Measurements from ENCODE around the gene ZNF827. TPM values are rescaled to one million over a fixed set of nuclear protein-coding genes. Genes with fewer than 3 reads are reported as not detected.

ZNF827 gene
- total RNA-seq, 1 donor from 2014 or later: 23.8 TPM

DNA sequence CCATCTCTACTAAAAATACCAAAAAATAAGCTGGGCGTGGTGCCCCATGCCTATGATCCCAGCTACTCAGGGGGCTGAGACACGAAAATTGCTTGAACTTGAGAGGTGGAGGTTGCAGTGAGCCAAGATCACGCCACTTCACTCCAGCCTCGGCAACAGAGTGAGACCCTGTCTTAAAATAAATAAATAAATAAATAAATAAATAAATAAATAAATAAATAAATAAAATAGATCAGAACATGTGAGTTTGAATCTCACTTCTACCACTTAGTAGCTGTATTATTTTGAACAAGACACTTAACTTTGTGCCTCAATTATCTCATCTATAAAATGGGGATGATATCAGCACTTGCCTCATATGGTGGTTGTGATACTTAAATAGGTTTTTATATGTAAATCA is 168.5 kb downstream of the ZNF827 start:
- H3K4me1 Mint-ChIP-seq (ENCODE audit: low read depth): no peaks in the 10 kb centered on the region
- H3K9me3 Mint-ChIP-seq (ENCODE audit: low read depth): peaks cover 8% of the 10 kb centered on the region
- no peaks in the 10 kb centered on the region for H3K27me3 Mint-ChIP-seq (ENCODE audit: low read depth)
- DNase-seq (ENCODE audit: low spot score): no peak
- peaks cover 32% of the 10 kb centered on the region for H3K36me3 Mint-ChIP-seq (ENCODE audit: low read depth)
- H3K27ac Mint-ChIP-seq (ENCODE audit: unreplicated experiment): no peak overlapping the region
- H3K4me3 Mint-ChIP-seq (ENCODE audit: unreplicated experiment): no peak overlapping the region
- TF ChIP-seq, protein P1, sequence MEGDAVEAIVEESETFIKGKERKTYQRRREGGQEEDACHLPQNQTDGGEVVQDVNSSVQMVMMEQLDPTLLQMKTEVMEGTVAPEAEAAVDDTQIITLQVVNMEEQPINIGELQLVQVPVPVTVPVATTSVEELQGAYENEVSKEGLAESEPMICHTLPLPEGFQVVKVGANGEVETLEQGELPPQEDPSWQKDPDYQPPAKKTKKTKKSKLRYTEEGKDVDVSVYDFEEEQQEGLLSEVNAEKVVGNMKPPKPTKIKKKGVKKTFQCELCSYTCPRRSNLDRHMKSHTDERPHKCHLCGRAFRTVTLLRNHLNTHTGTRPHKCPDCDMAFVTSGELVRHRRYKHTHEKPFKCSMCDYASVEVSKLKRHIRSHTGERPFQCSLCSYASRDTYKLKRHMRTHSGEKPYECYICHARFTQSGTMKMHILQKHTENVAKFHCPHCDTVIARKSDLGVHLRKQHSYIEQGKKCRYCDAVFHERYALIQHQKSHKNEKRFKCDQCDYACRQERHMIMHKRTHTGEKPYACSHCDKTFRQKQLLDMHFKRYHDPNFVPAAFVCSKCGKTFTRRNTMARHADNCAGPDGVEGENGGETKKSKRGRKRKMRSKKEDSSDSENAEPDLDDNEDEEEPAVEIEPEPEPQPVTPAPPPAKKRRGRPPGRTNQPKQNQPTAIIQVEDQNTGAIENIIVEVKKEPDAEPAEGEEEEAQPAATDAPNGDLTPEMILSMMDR (IDR thresholded peaks at IDR 0.05): no peak

DNA sequence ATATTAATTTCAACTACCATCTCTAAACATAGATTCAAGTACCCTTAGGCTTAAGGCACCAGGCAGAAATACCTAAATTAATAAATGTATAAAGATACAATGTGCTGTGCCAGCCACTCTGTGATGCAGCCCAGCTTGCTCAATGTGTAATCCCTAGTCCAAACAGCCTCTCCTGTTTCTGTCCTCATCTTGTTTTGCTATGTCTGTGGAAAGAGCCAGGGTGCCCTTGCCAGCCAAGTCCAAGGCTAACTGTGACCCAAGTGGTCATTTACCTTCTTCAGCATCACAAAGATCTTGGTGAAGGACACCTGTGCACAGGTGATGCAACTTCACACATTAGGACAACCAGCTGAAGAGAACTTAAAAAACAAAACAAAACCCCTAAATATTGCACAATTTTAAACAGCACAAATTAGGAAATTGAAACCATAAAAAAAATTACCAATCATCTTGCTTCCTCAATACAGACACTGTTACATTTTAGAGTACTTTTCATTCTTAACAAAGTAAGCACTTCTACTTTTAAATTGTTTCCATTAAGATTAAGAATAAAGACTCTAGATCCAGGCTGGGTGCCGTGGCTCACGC is 169.1 kb downstream of the ZNF827 start:
- Mint-ChIP-seq H3K36me3 (ENCODE audit: low read depth) (peaks cover 38% of the 10 kb centered on the region), H3K9me3 (ENCODE audit: low read depth) (peaks cover 8% of the 10 kb centered on the region), H3K27me3 (ENCODE audit: low read depth) (no peaks in the 10 kb centered on the region), H3K27ac (ENCODE audit: unreplicated experiment) (no peak overlapping the region), H3K4me3 (ENCODE audit: unreplicated experiment) (no peak overlapping the region), H3K4me1 (ENCODE audit: low read depth) (no peaks in the 10 kb centered on the region)
- TF ChIP-seq, protein P1 (IDR thresholded peaks at IDR 0.05): no peak
- DNase-seq (ENCODE audit: low spot score): no peak

DNA sequence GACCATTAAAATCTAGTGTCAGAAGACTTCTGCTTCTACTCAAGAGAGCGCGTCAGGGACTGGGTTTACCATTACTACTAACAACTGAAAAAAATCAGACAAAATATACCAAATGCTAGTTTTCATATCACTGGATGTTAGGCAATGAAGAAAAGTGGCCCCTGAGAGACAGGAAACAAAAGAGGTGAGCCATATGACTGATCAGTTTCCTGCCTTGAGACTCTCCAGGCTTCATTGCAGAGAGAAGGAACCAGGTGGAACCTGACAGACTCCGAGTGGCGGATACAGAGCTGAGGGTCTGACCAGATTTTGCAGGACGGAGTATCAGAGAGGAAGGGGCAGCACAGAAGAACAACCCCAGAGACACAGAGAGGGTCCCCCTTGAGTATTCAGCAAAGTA is 172.3 kb downstream of the ZNF827 start:
- Mint-ChIP-seq H3K36me3 (ENCODE audit: low read depth) (peaks cover 41% of the 10 kb centered on the region), H3K27me3 (ENCODE audit: low read depth) (no peaks in the 10 kb centered on the region), H3K4me3 (ENCODE audit: unreplicated experiment) (no peak overlapping the region), H3K27ac (ENCODE audit: unreplicated experiment) (no peak overlapping the region), H3K4me1 (ENCODE audit: low read depth) (peaks cover 6% of the 10 kb centered on the region), H3K9me3 (ENCODE audit: low read depth) (peaks cover 8% of the 10 kb centered on the region)
- TF ChIP-seq, protein P1 (IDR thresholded peaks at IDR 0.05): no peak
- no peak for DNase-seq (ENCODE audit: low spot score)

DNA sequence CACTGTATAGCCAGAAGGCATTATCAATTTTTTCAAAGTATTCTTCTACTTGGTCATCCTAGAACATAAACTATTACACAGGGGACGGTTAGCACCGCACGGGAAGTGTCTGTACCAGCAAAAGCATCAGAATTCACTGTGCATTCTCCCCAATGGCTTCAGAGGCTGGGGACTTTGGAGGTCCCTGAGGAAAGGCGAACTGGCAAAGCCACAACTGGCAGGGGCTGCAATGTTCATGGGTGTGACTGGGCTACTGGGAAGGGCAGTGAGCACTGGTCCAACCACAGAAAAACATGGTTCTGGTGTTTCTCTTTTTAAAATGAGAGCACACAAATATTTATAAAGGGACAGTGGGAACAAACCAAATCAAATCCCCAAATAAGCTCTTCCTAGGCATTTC is 175.2 kb downstream of the ZNF827 start:
- TF ChIP-seq, protein P1 (IDR thresholded peaks at IDR 0.05): no peak
- Mint-ChIP-seq H3K27ac (ENCODE audit: unreplicated experiment) (no peak overlapping the region), H3K4me3 (ENCODE audit: unreplicated experiment) (no peak overlapping the region), H3K36me3 (ENCODE audit: low read depth) (peaks cover 62% of the 10 kb centered on the region), H3K27me3 (ENCODE audit: low read depth) (no peaks in the 10 kb centered on the region), H3K9me3 (ENCODE audit: low read depth) (peaks cover 8% of the 10 kb centered on the region), H3K4me1 (ENCODE audit: low read depth) (peaks cover 6% of the 10 kb centered on the region)
- no peak for DNase-seq (ENCODE audit: low spot score)

DNA sequence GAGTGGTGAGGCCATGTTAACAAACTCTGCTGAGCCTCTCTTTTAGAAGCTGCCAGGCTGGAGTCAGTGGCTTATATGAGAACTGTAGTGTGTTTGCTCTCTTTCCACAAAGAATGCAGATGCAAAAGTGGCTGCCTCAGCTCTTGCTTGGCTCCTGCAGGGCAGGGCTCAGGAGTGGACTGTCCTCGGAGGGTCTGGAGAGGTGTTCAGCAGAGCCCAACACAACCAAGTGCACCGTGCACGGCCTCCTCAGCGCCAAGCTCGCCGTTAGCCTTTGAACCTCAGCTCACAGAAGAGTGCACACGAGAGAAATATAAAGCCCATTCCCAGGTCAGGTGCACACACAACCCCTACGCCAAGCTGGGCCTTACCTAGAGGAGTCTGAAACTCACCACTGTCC is 175.9 kb downstream of the ZNF827 start:
- H3K9me3 Mint-ChIP-seq (ENCODE audit: low read depth): peaks cover 8% of the 10 kb centered on the region
- peak overlapping the region; percentile 12 for H3K27ac Mint-ChIP-seq (ENCODE audit: unreplicated experiment)
- TF ChIP-seq, protein P1 (IDR thresholded peaks at IDR 0.05): no peak
- H3K4me1 Mint-ChIP-seq (ENCODE audit: low read depth): peaks cover 6% of the 10 kb centered on the region
- peaks cover 65% of the 10 kb centered on the region for H3K36me3 Mint-ChIP-seq (ENCODE audit: low read depth)
- H3K27me3 Mint-ChIP-seq (ENCODE audit: low read depth): no peaks in the 10 kb centered on the region
- H3K4me3 Mint-ChIP-seq (ENCODE audit: unreplicated experiment): no peak overlapping the region
- no peak for DNase-seq (ENCODE audit: low spot score)

Measured in chondrocyte (in vitro differentiated cells).